NCI-H1105 (cell line): ENCODE measurements around the gene FOXC2.

Experiments
- DNase-seq: peaks from one replicate; lab custom pipeline; 2025; lab: John Stamatoyannopoulos, UW

The FOXC2 gene

DNA sequence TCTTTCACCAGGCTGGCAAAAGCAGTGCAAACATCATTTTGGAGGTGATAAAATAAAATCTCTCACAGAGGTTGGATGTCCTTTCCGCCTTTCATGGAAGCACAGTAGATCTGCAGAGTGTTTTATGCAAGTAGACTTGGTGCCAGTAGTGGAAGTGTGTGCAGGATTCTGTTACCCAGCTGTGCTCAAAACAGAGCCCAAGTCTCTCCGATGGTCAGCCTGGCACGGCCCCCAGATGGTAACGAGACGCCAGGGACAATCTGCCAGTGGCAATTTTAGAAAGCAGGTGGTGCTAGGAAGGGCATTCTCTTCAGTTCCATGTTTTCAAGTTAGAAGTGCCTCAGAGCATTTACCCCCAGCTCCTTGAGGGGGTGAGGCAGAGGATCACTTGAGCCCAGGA is 10.1 kb upstream of the FOXC2 start:
- no peak for DNase-seq

GRCh38 chr16:86557587-86557986 is 9.0 kb upstream of the FOXC2 start:
- no peak for DNase-seq

GRCh38 chr16:86558355-86559193 is 8.1 kb upstream of the FOXC2 start:
- no peak for DNase-seq

GRCh38 chr16:86559802-86560305 is 6.8 kb upstream of the FOXC2 start:
- DNase-seq: no peak

GRCh38 chr16:86562356-86562755 is 4.3 kb upstream of the FOXC2 start:
- DNase-seq: no peak

DNA sequence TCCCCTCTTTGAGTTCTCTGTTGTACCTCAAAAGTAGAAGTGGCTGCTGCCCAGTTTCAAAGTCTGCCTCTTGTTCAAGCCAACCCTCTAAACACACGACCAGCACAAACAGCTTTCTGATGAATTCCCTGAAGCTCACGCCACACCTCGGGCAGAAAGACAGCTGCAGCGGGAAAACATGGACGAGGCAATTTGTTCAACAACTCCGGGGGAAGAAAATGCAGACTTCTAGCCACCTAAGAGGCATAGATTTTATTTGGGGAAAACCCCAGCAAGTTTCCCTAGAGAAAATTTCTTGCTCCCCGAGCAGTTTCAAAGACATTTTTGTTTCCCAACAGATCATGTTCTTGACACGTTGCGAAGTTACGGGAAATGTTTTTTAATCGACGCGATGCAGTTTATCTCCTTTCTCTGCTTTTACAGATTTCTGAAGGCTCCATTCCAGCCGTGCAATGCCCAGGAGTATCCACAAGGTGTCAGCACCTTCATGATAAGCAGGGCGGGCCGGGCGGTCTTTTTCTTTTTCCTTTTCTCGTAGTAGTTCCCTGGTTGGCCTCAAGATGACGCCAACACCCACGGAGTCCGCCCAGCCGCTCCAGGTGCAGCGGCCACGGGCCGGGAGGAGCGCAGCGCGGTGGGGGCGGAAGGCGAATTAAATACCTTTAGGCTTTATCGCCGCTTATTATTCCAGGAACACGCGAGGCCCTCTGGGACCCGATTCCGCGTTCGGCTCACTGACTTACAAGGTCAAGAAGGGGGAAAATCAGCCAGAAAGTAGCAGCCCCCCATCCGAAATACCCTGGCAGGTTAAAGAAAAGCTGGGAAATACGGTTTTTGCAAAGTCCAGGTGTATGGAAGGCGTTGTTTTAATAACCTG is 2.9 kb upstream of the FOXC2 start:
- peak; percentile 78 for DNase-seq

- DNase-seq: no peak
Observed at GRCh38 chr16:86565181-86565631, 1.4 kb upstream of the FOXC2 start.

- no peak for DNase-seq
Observed at GRCh38 chr16:86565644-86566511, 751 bp upstream of the FOXC2 start.

DNA sequence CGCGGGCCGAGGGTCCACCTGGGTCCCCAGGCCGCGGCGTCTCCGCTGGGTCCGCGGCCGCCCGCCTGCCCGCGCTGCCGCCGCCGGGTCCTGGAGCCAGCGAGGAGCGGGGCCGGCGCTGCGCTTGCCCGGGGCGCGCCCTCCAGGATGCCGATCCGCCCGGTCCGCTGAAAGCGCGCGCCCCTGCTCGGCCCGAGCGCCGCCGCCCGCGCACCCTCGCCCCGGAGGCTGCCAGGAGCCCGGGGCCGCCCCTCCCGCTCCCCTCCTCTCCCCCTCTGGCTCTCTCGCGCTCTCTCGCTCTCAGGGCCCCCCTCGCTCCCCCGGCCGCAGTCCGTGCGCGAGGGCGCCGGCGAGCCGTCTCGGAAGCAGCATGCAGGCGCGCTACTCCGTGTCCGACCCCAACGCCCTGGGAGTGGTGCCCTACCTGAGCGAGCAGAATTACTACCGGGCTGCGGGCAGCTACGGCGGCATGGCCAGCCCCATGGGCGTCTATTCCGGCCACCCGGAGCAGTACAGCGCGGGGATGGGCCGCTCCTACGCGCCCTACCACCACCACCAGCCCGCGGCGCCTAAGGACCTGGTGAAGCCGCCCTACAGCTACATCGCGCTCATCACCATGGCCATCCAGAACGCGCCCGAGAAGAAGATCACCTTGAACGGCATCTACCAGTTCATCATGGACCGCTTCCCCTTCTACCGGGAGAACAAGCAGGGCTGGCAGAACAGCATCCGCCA is 504 bp downstream of the FOXC2 start:
- DNase-seq: no peak

DNA sequence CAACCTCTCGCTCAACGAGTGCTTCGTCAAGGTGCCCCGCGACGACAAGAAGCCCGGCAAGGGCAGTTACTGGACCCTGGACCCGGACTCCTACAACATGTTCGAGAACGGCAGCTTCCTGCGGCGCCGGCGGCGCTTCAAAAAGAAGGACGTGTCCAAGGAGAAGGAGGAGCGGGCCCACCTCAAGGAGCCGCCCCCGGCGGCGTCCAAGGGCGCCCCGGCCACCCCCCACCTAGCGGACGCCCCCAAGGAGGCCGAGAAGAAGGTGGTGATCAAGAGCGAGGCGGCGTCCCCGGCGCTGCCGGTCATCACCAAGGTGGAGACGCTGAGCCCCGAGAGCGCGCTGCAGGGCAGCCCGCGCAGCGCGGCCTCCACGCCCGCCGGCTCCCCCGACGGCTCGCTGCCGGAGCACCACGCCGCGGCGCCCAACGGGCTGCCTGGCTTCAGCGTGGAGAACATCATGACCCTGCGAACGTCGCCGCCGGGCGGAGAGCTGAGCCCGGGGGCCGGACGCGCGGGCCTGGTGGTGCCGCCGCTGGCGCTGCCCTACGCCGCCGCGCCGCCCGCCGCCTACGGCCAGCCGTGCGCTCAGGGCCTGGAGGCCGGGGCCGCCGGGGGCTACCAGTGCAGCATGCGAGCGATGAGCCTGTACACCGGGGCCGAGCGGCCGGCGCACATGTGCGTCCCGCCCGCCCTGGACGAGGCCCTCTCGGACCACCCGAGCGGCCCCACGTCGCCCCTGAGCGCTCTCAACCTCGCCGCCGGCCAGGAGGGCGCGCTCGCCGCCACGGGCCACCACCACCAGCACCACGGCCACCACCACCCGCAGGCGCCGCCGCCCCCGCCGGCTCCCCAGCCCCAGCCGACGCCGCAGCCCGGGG is 1.3 kb downstream of the FOXC2 start:
- DNase-seq: no peak

- no peak for DNase-seq
Observed at GRCh38 chr16:86568677-86569623, 2.3 kb downstream of the FOXC2 start.

GRCh38 chr16:86569701-86570447 is 3.2 kb downstream of the FOXC2 start:
- no peak for DNase-seq

GRCh38 chr16:86570558-86571529 is 4.2 kb downstream of the FOXC2 start:
- no peak for DNase-seq

GRCh38 chr16:86571530-86571915 is 4.9 kb downstream of the FOXC2 start:
- DNase-seq: no peak

- DNase-seq: no peak
Observed at GRCh38 chr16:86572041-86572521, 5.5 kb downstream of the FOXC2 start.

DNA sequence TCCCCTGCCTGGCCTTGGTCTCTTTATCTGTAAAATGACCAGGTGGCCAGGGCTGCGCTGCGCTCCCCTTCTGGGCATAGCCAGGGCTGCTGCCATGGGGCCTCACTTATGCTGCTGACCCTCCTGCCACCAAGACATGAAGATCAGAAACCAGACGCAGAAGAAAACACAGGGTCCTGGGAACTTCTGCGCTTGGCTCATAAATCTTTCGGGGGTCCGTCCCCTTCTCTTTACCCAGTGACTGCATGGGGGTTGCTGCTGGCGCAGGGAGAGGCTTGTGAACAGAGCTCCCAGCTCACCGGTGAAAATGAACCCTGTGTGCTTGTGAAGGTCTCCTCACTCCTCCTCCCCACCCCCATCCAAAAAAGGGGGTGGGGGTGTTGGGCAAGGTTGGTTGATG is 6.0 kb downstream of the FOXC2 start:
- no peak for DNase-seq

DNA sequence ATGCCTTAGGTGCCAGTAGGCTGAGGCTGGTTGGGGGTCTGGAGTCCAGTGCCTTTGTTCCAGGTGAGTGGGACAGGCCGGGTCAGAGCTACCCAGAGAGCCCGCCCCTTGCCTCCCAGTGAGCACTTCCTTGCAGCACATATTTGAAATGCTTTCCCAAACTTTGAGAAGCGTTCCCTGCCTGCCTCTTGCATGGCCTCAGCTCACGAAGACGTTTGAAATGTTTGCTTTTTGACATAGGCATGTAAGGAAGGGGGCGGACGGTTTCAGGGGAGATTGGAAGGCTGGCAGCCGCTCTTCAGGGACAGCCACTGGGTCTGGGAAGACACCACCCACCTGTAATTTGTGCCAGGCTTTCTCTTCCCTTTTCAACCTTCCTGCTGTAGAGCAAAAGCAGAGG is 6.6 kb downstream of the FOXC2 start:
- no peak for DNase-seq
